ENCODE measurements around the gene BRPF1.

BRPF1 gene

DNA sequence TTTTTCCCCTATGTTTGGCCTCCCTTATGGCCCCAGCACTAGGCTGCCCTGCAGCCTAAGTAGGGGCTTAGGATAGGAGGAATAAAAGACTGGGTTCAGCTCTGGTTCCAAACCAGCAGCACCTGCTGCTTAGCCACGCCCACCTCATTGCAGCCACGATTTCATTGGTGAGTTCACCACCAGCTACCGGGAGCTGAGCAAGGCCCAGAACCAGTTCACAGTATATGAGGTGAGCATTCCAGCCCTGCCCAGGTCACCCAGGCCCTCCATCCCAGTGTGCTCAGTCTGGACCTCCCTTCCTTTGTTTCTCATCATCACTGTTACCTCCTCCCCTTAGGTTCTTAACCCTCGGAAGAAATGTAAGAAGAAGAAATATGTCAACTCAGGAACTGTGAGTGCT, 16.4 kb upstream of the BRPF1 start:
- FAIRE-seq: no peak
- DNase-seq (ENCODE audit: insufficient read length, low spot score): no peak
- TF ChIP-seq, protein P1, sequence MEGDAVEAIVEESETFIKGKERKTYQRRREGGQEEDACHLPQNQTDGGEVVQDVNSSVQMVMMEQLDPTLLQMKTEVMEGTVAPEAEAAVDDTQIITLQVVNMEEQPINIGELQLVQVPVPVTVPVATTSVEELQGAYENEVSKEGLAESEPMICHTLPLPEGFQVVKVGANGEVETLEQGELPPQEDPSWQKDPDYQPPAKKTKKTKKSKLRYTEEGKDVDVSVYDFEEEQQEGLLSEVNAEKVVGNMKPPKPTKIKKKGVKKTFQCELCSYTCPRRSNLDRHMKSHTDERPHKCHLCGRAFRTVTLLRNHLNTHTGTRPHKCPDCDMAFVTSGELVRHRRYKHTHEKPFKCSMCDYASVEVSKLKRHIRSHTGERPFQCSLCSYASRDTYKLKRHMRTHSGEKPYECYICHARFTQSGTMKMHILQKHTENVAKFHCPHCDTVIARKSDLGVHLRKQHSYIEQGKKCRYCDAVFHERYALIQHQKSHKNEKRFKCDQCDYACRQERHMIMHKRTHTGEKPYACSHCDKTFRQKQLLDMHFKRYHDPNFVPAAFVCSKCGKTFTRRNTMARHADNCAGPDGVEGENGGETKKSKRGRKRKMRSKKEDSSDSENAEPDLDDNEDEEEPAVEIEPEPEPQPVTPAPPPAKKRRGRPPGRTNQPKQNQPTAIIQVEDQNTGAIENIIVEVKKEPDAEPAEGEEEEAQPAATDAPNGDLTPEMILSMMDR (IDR thresholded peaks at IDR 0.05; ENCODE audit: insufficient read depth, missing control alignments): no peak

DNA sequence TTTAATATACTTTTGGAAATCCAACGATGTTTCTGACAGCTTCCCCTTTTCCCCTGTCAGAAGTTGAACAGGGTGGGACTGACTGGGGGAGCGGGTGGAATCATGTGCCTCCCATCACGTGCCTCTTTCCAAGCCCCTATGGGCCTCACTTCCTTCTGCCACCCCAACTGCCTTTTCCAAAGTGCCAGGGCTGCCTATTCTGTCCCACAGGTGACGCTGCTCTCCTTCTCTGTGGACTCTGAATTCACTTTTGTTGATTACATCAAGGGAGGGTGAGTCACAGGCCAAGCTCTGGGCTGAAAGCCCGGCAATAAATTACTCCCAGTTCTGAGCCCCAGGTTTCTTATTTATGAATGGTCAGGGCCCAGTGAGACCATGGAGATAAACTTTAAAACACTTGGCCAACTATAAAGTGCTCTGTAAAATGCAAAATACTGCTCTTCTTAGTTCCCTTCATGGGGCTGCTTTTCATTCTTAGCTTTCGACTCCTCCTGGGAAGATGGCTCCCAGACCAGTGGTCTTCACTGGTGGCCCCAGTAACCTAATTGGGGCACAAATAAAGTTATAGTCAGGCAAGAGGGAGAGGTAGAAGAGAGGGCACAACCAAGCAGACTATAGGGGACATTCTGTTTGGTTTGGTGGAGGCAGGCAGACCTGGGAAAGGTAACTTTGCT, 15.6 kb upstream of the BRPF1 start:
- TF ChIP-seq, protein P1 (IDR thresholded peaks at IDR 0.05; ENCODE audit: insufficient read depth, missing control alignments): peak; percentile 51
- DNase-seq (ENCODE audit: insufficient read length, low spot score) (no peak), FAIRE-seq (no peak)

DNA sequence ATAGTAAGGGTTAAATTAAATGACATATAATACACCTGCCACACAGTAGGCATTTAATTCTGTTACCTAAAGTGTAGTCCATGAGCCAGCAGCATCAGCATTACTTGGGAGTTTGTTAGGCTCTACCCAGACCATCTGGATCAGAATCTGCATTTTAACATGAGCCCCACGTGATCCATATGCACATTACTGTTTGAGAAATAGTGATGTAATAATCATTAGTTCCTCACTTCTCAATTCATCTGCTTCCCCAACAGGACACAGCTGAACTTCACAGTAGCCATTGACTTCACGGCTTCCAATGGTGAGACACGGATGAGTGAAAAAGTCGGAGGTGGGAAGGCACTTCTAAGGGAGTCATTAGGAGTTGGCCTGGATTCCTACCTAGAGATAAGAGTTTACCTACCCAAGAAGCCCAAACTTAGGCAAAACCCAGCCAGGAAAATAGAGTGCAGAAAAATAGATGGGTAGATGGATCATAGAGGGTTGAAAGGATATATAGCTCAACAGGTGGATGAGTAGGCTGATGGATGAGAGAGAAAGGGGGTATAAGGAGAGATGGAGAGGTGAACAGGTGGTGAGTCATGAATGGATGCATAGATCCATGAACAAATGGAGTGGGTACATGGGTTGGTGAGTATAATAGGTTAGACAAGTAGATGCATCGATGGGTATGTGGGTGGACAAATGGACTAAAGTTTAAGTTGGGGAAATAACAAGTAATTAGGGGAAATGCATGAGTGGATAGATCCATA, 14.6 kb upstream of the BRPF1 start:
- TF ChIP-seq, protein P1 (IDR thresholded peaks at IDR 0.05; ENCODE audit: insufficient read depth, missing control alignments): no peak
- DNase-seq (ENCODE audit: insufficient read length, low spot score) (no peak), FAIRE-seq (no peak)

DNA sequence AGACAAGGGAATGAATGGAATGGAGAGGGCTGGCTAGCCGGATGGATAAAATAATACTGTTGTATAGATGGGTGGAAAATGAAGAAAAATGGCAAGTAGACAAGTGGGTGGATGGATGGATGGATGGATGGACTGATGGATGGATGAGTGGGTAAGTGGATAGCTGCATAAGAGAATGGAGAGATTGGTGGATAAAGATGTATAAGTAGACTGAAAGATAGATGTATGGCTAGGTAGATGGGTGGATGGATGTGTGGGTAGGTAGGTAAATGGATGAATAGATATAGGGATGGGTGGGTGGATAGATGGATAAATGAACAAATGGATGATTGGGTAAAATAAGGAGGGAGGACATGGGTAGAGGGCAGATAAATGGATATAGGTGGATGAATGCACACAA, 14.0 kb upstream of the BRPF1 start:
- DNase-seq (ENCODE audit: insufficient read length, low spot score) (no peak), FAIRE-seq (no peak)
- TF ChIP-seq, protein P1 (IDR thresholded peaks at IDR 0.05; ENCODE audit: insufficient read depth, missing control alignments): no peak

DNA sequence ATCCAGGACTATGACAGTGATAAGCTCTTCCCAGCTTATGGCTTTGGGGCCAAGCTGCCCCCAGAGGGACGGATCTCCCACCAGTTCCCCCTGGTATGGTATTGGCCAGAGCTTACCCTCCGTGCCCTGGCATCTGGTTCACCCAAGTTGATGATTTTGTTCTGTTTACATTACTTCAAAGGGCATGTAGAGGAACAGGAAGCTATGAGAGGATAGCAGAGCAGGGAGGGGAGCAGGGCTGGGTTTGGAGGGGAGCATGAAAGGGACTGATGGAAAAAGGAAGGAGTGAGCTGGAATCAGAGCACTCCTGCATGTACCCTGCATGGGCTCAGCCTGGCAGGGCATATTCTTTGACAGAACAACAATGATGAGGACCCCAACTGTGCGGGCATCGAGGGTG, 13.4 kb upstream of the BRPF1 start:
- TF ChIP-seq, protein P1 (IDR thresholded peaks at IDR 0.05; ENCODE audit: insufficient read depth, missing control alignments): no peak
- no peak for FAIRE-seq
- no peak for DNase-seq (ENCODE audit: insufficient read length, low spot score)

DNA sequence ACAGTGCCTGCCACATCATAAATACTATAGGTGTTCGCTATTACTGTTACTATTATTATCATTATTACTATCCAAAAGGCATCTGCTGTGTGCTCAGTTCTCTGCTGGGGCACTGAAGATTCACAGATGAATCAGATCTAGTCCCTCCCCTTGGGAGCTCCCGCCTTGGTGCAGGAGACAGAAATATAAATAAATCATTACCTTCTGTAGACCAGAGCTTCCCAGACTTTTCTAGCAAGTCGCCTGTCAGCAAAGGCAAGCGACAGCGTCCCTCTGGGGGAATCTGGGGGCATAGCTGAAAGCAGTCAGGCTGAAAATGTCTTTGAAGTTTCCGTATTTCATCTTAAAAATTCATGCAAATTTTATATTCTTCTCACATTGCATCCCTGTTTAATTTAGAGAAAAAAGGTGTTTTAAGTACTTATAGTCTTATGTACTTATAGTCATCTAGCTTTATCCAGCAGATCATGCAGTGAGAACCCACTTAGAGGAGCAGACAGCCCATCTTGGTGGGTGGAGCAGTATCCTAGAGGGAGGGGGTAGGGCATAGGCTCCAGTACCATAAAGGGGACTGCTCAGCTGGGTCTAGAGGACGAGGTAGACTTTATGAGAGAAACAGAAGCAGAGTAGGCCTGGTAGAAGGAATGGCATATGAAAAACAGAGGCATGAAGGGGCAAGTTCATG, 10.4 kb upstream of the BRPF1 start:
- FAIRE-seq (no peak), DNase-seq (ENCODE audit: insufficient read length, low spot score) (no peak)
- TF ChIP-seq, protein P1 (IDR thresholded peaks at IDR 0.05; ENCODE audit: insufficient read depth, missing control alignments): no peak

Data from D721Med (cell line).